Stimulated activated effector memory CD8-positive, alpha-beta T cell treated with anti-CD3 and anti-CD28 coated beads, Interleukin-12 subunit alpha, Interleukin-12 subunit beta, amount 100 ng/mL, for 72 hours (primary cell): ENCODE results near the gene LHPP.

Experiments
- ATAC-seq: fragments of 150-1000 bp; cut with Tn5 transposase; 2 replicates; pipeline ENCODE4 v1.10.0; 2021
- DNase-seq, 2 donors: peaks; one replicate each; pipeline ENCODE4 v3.0.0; 2021 to 2022; ENCODE audit warnings: low spot score in 2 of 2
- H3K27ac Mint-ChIP-seq: one replicate; pipeline ENCODE4 v1.8.0; 2022; ENCODE audit warnings: mild to moderate bottlenecking, mixed read lengths
- H3K36me3 Mint-ChIP-seq: one replicate; pipeline ENCODE4 v1.8.0; 2022; ENCODE audit warnings: mild to moderate bottlenecking, mixed read lengths
- H3K4me1 Mint-ChIP-seq: one replicate; pipeline ENCODE4 v1.8.0; 2022; ENCODE audit warnings: mixed read lengths
- H3K4me3 Mint-ChIP-seq: one replicate; pipeline ENCODE4 v1.8.0; 2022; ENCODE audit warnings: mild to moderate bottlenecking, mixed read lengths
- H3K9me3 Mint-ChIP-seq: one replicate; pipeline ENCODE4 v1.8.0; 2022; ENCODE audit warnings: mixed read lengths

LHPP gene

GRCh38 chr10:124515244-124515970, 53.8 kb downstream of the LHPP start:
- Mint-ChIP-seq H3K27ac (no peak overlapping the region), H3K9me3 (no peaks in the 10 kb centered on the region), H3K4me3 (no peak overlapping the region), H3K4me1 (peaks cover 9% of the 10 kb centered on the region), H3K36me3 (no peaks in the 10 kb centered on the region)
- DNase-seq (no peak), ATAC-seq (no peak)

GRCh38 chr10:124516181-124516580, 54.6 kb downstream of the LHPP start:
- no peak overlapping the region for H3K27ac Mint-ChIP-seq
- H3K4me1 Mint-ChIP-seq = peaks cover 7% of the 10 kb centered on the region
- no peaks in the 10 kb centered on the region for H3K9me3 Mint-ChIP-seq

GRCh38 chr10:124516746-124517397, 55.2 kb downstream of the LHPP start:
- peaks cover under 1% of the 10 kb centered on the region for H3K4me1 Mint-ChIP-seq
- H3K27ac Mint-ChIP-seq = no peak overlapping the region
- DNase-seq = no peak
- no peak overlapping the region for H3K4me3 Mint-ChIP-seq
- no peak for ATAC-seq
- H3K9me3 Mint-ChIP-seq = no peaks in the 10 kb centered on the region
- H3K36me3 Mint-ChIP-seq = no peaks in the 10 kb centered on the region

More at GRCh38 chr10:124516181-124516580, 54.6 kb downstream of the LHPP start:
- Mint-ChIP-seq H3K4me3 (no peak overlapping the region), H3K36me3 (no peaks in the 10 kb centered on the region)
- DNase-seq (no peak), ATAC-seq (no peak)

- H3K27ac Mint-ChIP-seq = no peak overlapping the region
- no peak overlapping the region for H3K4me3 Mint-ChIP-seq
- ATAC-seq (no peak), DNase-seq (no peak)
- no peaks in the 10 kb centered on the region for H3K36me3 Mint-ChIP-seq
- H3K4me1 Mint-ChIP-seq = no peaks in the 10 kb centered on the region
- H3K9me3 Mint-ChIP-seq = no peaks in the 10 kb centered on the region
Observed at GRCh38 chr10:124517461-124517860, 55.8 kb downstream of the LHPP start.

- Mint-ChIP-seq H3K27ac (no peak overlapping the region), H3K36me3 (no peaks in the 10 kb centered on the region), H3K9me3 (no peaks in the 10 kb centered on the region), H3K4me1 (no peaks in the 10 kb centered on the region), H3K4me3 (no peak overlapping the region)
- ATAC-seq (no peak), DNase-seq (no peak)
Observed at GRCh38 chr10:124517931-124518330, 56.3 kb downstream of the LHPP start.

GRCh38 chr10:124518366-124518765, 56.7 kb downstream of the LHPP start:
- H3K9me3 Mint-ChIP-seq = no peaks in the 10 kb centered on the region
- no peak overlapping the region for H3K27ac Mint-ChIP-seq
- ATAC-seq = no peak
- no peak overlapping the region for H3K4me3 Mint-ChIP-seq
- H3K4me1 Mint-ChIP-seq = no peaks in the 10 kb centered on the region
- DNase-seq = no peak
- no peaks in the 10 kb centered on the region for H3K36me3 Mint-ChIP-seq

- no peaks in the 10 kb centered on the region for H3K4me1 Mint-ChIP-seq
Observed at GRCh38 chr10:124520558-124521428, 59.2 kb downstream of the LHPP start.

GRCh38 chr10:124521429-124521871, 59.8 kb downstream of the LHPP start:
- ATAC-seq (no peak), DNase-seq (no peak)
- Mint-ChIP-seq H3K4me3 (no peak overlapping the region), H3K9me3 (no peaks in the 10 kb centered on the region), H3K27ac (no peak overlapping the region), H3K36me3 (no peaks in the 10 kb centered on the region), H3K4me1 (no peaks in the 10 kb centered on the region)

More at GRCh38 chr10:124520558-124521428, 59.2 kb downstream of the LHPP start:
- no peaks in the 10 kb centered on the region for H3K36me3 Mint-ChIP-seq
- no peak overlapping the region for H3K27ac Mint-ChIP-seq
- no peaks in the 10 kb centered on the region for H3K9me3 Mint-ChIP-seq
- no peak for ATAC-seq
- no peak for DNase-seq
- H3K4me3 Mint-ChIP-seq = no peak overlapping the region

- DNase-seq (no peak), ATAC-seq (no peak)
- H3K36me3 Mint-ChIP-seq = no peaks in the 10 kb centered on the region
- H3K27ac Mint-ChIP-seq = no peak overlapping the region
- H3K4me1 Mint-ChIP-seq = no peaks in the 10 kb centered on the region
- no peaks in the 10 kb centered on the region for H3K9me3 Mint-ChIP-seq
- no peak overlapping the region for H3K4me3 Mint-ChIP-seq
Observed at GRCh38 chr10:124522131-124522932, 60.7 kb downstream of the LHPP start.

GRCh38 chr10:124522933-124523871, 61.6 kb downstream of the LHPP start:
- Mint-ChIP-seq H3K4me3 (no peak overlapping the region), H3K9me3 (no peaks in the 10 kb centered on the region), H3K4me1 (no peaks in the 10 kb centered on the region), H3K27ac (no peak overlapping the region), H3K36me3 (no peaks in the 10 kb centered on the region)
- no peak for DNase-seq
- no peak for ATAC-seq

- no peak for DNase-seq
- no peak for ATAC-seq
Observed at GRCh38 chr10:124523901-124524300, 62.3 kb downstream of the LHPP start.

GRCh38 chr10:124524991-124525653, 63.5 kb downstream of the LHPP start:
- no peak for DNase-seq
- no peak for ATAC-seq
- H3K4me3 Mint-ChIP-seq = no peak overlapping the region
- H3K9me3 Mint-ChIP-seq = no peaks in the 10 kb centered on the region
- H3K4me1 Mint-ChIP-seq = peaks cover 3% of the 10 kb centered on the region
- H3K27ac Mint-ChIP-seq = no peak overlapping the region
- no peaks in the 10 kb centered on the region for H3K36me3 Mint-ChIP-seq

More at GRCh38 chr10:124523901-124524300, 62.3 kb downstream of the LHPP start:
- Mint-ChIP-seq H3K9me3 (no peaks in the 10 kb centered on the region), H3K36me3 (no peaks in the 10 kb centered on the region), H3K4me3 (no peak overlapping the region), H3K4me1 (no peaks in the 10 kb centered on the region), H3K27ac (no peak overlapping the region)

GRCh38 chr10:124525751-124526600, 64.4 kb downstream of the LHPP start:
- H3K9me3 Mint-ChIP-seq = no peaks in the 10 kb centered on the region
- DNase-seq = no peak
- no peak for ATAC-seq
- H3K4me1 Mint-ChIP-seq = peaks cover 10% of the 10 kb centered on the region
- no peak overlapping the region for H3K4me3 Mint-ChIP-seq
- no peak overlapping the region for H3K27ac Mint-ChIP-seq
- H3K36me3 Mint-ChIP-seq = no peaks in the 10 kb centered on the region
